ENCODE data around the gene TBC1D23.
A peak's percentile ranks its signal among the peaks of the same experiment; 100 is the strongest.
"Not testable (repeated sequence)": the region's sequence is repeated elsewhere in the genome, so short reads cannot be mapped to it uniquely, and the experiment has no call there.

TBC1D23 gene

DNA sequence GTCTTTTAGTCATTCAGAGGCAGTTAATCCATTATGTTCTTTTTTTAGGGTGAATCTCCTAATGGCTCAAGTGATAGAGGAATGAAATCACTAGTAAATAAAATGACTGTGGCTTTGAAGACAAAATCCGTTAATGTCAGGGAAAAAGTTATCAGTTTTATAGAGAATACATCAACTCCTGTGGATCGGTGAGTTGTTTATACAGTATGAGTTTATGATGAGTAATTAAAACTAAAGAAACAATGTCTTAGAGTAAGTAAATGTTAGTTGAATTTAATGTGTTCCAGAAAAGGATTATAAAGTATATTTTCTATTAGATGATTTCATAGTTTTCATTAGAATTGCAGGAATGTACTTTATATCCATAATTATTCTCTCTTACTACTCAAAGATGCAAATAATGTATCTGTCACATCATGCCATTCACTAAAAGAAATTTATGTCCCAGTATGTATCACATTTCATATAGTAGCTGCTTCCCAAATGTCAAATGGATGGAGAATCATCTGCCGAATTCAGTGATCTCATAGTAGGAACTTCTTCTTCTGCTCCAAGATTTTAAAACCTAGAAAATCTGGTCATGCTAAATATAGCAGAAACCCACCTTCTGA is 49.7 kb downstream of the TBC1D23 start:
- DNase-seq, result no peak

DNA sequence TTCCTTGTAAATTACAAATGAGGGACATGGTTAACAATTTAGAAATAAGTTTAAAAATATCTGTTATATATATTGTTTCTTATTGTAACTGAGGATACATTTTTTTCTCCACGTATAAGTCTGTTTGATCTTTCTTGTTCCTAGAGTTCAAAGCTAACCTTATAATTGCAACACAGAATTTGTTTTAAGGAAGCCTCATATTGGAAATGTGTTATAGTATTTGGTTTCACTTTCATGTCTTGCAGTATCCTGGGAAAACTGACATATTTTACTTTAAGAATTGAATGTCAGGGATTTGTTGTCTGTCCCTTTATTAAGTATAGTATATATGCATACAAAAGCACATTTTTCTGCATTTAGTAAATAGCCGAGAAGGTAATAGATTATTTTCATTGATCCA is 50.2 kb downstream of the TBC1D23 start:
- DNase-seq, result no peak

DNA sequence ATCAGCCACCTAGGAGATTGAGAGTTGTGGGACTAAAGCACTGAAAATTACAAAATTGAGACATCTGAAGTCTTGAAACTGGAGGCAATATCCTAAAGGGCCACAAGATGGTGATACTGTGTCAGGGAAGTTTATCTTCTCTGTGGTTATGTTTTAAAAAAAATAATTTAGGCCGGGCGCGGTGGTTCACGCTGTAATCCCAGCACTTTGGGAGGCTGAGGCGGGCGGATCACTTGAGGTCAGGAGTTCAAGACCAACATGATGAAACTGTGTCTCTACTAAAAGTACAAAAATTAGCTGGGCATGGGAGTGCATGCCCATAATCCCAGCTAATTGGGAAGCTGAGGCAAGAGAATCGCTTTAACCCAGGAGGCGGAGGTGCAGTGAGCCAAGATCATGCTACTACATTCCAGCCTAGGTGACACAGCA is 55.9 kb downstream of the TBC1D23 start:
- DNase-seq, result peak; percentile 19 to 65

DNA sequence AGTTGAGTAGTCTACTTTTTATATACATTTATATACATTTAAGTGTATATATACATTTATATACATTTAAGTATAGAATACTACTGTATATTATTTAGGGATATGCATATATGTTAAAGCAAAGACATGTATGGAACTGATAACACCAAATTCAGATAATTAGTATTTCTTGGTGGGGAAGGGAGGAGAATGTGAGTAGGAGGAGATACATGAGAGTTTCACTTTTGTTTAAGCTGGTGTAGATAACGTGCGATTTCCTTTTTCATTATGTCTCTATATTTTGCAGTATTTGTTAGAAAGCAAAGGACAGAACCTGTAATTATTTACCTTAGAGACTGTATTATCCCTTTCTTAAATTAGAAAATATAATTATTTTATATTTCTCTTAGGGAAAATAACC is 57.1 kb downstream of the TBC1D23 start:
- DNase-seq, result peak in 1 of 2 donors; percentile 7

DNA sequence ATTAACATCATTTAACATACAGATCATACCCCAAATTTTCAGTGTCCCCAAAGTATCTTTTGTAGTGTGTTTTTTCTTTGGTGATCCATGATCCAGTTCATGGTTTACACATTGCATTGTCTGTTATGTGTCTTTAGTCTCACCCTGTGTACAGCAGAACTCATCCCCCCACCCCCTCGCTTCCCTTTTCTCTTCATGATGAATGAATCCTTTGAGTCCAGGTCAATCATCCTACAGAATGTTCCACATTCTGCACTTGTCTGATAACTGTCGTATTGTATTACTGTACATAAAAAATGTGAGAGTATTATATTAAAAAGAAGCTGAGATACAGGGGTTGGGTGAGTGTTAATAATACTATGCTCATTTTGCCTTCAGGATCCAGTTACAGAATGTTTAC is 59.2 kb downstream of the TBC1D23 start:
- DNase-seq, result no peak

DNA sequence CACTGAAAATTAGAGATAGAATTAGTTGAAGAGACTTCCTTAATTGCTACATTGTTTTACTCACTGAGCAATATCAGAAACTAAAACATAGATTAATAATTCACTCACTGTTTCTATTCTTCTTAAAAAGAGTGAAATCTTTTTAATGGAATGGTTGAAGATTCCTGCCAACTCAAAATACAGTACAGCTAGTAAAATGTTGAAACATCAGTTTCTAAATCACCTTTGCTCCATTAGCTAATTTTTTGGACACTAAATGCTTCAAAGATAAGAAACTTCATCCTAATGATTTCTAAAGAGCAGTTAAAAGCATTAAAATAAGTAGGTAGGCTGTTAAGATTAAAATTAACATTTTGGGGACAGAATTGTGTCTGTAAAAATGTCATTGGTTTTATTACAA is 63.3 kb downstream of the TBC1D23 start:
- no peak for DNase-seq

DNA sequence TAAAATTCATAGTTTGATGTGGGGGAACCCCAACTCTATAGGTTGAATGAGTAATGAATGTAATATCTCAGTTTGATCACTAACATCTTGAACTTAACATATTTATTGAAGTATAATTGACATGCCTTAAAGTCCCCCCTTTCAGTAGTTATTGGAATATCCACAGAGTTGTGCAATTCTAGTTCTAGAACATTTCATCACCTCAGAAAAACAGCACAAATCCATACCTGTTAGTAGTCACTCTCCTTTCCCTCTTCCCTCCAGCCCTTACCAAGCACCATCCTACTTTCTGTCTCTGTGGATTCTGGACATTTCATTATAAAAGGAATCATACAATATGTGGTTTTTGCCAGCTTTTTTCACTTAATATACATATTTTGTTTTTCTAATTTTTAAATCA is 65.0 kb downstream of the TBC1D23 start:
- DNase-seq, result no peak

DNA sequence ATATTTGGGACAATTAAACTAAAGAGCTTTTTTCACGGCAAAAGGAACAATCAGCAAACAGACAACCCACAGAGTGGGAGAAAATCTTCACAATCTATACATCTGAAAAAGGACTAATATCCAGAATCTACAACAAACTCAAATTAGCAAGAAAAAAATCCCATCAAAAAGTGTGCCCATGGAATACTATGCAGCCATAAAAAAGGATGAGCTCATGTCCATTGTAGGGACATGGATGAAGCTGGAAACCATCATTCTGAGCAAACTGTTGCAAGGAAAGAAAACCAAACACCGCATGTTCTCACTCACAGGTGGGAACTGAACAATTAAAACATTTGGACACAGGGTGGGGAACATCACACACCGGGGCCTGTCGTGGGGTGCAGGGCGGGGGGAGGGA is 66.6 kb downstream of the TBC1D23 start:
- DNase-seq, result not testable (repeated sequence)

DNA sequence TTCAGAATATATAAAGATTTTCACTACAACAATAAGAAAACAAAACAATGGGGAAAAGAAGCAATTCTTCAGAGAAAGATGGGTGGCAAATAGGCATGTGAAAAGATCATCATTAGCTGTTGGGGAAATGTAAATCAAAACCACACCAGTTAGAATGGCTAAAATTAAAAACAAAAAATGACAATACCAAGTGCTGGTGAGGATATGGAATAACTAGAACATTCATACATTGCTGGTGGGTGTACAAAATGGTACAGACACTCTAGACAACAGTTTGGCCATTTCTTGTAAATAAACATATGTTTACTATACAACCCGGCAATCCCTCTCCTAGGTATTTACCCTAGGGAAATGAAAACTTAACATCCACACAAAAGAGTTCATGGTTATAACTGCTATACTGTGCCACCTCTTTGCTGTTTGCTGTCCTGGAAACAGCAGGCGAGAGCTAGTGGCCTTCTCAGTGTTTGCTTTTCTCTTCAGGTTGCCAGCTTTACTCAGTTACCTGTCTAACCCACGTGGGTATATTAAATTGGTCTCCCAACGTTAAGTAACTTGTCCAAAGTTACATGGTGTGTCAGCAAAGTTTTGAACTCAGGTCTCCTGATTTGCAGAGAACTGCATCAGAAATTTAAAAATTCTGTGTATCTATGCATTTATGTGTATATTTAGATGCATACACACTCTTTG is 69.2 kb downstream of the TBC1D23 start:
- DNase-seq, result no peak

DNA sequence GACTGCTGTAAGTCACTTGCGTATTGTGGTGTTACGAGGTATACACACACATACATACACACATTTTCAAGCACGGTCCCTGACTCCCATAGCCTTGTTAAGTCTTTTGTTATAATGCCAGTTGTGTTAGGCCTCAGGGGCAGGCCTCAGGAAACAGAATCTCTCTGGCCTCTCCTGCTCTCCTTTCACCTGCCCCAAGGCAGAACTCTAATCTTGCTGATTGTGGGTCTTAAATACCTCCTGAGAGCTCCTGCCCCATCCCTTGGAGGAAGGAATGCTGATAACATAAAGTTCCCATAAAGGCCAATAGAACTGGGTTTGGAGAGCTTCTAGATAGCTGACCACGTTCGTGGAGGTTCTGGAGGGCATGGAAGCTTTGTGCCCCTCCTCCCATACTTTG is 69.9 kb downstream of the TBC1D23 start:
- DNase-seq, result no peak

DNA sequence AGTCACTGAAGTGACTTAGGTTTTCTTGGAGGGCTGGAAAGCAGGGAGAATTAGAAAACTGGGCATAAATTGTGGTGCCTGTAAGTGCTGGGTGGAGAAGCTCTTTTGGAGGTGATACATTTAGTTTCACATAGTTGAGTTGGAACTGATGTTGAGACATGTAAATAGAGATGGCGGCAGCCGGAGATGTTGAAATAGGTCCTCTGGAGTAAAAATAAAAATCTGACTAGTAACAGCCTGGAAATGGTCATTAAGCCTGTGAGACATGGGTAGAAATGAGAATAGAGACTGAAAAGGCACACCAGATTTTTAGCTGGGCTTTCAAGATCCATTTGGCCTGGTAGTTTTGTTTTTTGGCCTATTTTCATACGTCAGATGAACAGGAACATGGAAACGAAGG is 70.9 kb downstream of the TBC1D23 start:
- DNase-seq, result no peak

DNA sequence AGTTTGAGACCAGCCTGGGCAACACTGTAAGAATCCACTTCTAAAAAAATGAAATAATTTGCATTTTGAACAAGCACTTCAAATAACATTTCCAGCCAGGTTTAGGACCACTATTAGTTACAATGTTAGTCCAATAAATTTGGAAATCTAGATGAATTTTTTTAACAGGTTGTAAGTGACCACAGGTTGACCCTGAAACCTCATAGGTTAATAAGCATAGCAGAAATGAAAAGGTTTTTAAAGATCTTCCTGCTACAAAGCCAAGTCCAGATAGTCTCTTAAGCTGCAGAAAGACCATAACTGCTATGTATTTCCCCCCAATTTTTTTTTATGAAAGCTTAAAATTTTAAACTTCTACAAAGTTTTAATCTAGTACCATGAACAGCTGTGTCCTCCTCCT is 72.3 kb downstream of the TBC1D23 start:
- DNase-seq, result no peak

DNA sequence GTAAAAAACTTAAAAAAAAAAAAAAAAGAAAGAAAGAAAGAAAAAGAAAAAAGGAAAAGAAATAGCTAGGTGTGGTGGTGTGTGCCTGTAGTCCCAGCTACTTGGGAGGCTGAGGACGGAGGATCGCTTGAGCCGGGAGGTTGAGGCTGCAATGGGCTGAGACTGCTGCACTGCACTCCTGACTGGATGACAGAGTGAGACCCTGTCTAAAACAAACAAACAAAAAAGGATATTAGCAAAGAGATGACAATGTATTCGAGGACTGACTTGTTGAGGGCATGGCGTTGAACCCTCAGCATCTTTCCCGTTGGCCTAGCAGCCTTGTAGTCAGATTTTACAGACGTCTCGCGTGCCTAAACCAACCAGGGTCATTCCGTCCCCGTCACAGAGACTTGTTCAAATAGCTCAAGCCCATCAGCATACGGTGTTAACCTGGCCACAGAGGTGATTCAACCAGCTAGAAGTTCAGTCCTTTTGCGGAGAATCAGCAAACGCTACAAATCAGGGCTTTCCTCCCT is 73.2 kb downstream of the TBC1D23 start:
- DNase-seq, result no peak

DNA sequence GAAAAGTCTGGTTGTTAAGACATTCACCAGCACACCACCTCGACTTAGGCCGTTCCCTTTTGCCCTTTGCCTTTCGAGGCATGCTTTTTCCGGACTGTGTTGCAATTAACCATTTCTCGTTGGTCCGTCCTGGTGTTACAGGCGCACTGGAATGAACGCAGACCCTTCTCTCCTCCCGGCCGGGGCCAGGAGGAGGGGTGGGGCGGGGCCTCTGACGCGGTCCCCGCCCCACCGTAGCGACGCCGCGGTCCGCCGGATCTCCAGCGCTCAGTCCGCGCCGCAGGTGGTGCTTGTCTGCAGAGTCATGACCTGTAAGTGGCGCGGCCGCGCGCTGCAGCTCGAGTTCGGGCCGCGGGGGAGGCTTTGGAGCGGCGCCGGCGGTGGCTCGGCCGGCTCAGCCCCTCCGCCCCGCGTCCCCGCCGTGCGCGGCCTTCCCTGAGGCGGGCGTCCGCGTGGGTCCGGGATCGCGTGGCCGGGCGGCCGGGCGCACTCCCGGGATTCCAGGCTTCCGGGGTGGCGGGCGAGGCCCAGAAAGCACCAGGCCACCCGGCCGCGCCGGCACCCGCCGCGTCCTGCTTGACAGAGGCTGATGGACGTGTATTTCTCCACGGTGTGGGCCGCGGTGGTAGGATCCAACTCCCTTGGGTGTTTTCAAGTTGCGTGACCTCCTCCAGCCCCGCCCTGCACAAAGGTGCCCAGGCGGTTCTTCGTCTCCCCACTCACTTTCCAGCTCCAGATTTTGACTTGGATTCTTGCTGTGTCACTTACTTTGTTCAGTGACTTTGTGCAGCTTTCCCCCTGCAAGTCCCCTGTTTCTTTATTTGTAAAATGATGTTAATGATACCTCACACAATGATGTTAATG is 73.9 kb downstream of the TBC1D23 start, which contains the start of gene NIT2:
NIT2 (plus strand) TSS at position 270 of the 864 bp plus-strand sequence; CDS start at position 305, 35 bp downstream.
- DNase-seq, result peak; percentile 78 to 80

DNA sequence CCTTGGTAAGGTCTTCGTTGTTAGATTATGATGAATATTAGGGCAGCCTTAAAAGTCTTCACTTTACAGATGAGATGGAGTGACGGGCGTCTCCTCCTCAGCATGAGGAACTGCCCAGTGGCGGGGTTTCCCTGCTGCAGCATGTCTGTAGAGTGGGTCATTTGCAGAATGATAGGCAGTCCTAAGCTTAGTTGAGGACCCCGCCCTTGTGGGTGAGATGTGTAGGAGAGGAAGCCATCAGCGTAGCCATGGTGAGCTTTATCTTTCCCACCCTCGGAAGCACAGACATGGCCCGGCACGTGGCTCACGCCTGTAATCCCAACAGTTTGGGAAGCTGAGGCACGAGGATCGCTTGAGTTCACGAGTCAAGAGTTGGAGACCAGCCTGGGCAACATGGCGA is 74.6 kb downstream of the TBC1D23 start:
- DNase-seq, result peak; percentile 18 to 54

DNA sequence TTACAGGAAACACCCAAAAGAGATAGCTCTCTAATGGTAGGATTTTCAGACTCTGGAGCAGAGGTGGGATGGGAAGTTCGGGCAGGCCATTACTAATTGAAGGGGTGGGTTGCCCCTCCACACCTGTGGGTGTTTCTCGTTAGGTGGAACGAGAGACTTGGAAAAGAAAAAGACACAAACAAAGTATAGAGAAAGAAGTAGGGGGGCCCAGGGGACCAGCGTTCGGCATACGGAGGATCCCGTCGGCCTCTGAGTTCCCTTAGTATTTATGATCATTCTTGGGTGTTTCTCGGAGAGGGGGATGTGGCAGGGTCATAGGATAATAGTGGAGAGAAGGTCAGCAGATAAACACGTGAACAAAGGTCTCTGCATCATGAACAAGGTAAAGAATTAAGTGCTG is 75.4 kb downstream of the TBC1D23 start:
- DNase-seq, result not testable (repeated sequence)

DNA sequence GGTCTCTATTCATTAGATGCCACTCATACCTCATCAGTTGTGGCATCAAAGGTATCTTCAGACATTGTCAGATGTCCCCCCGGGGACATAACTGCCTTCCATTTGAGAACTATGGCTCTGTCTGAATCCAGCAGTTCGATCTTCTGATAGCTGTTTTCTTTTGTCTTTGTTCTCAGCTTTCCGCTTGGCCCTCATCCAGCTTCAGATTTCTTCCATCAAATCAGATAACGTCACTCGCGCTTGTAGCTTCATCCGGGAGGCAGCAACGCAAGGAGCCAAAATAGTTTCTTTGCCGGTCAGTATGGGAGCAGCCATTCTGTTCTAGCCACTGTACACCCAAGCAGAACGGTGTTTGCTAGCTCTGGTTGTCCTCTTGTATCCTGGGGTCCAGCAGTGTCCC is 78.1 kb downstream of the TBC1D23 start:
- no peak for DNase-seq

DNA sequence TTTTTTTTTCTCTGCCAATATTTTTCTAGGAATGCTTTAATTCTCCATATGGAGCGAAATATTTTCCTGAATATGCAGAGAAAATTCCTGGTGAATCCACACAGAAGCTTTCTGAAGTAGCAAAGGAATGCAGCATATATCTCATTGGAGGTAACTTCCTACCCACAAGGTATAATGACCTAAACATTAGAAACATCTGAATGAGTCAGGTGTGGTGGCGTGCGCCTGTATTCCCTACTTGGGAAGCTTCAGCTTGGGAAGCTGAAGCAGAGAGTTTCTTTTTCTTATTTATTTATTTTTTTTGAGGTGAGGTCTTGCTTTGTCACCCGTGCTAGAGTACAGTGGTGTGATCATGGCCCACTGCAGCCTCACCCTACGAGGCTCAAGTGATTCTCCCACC is 79.0 kb downstream of the TBC1D23 start:
- no peak for DNase-seq

DNA sequence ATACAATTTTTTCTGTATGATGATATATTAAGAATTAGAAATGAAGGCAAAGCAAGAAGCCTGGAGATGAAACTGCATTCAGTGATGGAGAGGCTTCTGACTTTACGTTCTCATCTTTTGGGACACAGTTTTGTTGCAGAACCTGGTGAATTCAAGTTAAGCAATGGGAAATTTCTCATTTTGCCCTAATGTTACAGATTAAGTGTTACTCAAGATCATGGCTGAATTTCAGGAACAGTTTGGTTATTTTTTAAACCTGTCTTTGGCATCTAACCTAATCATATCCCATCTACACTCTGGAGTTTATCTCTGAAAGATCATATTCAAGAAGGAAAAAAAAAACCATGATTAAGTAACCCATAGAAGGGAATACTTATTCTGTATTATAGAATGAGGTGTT is 79.7 kb downstream of the TBC1D23 start:
- no peak for DNase-seq

DNA sequence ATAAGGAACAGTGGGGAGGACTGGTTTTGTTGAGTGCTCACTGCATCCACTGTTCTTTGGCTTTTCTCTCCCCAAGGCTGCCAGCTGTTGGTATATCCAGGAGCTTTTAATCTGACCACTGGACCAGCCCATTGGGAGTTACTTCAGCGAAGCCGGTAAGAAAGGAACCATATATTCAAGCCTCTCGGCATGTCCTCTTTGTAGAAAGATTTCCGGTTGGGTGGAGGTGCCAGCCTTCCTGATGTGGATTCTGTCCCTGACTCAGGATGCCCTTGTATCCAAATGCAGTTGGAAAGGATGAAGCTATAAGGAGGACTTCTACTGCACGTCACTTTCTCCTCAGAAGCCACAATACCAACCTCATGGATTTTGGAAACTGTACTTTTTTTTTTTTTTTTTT is 87.9 kb downstream of the TBC1D23 start:
- no peak for DNase-seq

DNA sequence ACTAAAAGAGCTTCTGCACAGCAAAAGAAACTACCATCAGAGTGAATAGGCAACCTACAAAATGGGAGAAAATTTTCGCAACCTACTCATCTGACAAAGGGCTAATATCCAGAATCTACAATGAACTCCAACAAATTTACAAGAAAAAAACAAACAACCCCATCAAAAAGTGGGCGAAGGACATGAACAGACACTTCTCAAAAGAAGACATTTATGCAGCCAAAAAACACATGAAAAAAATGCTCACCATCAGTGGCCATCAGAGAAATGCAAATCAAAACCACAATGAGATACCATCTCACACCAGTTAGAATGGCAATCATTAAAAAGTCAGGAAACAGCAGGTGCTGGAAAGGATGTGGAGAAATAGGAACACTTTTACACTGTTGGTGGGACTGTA is 91.0 kb downstream of the TBC1D23 start:
- DNase-seq, result not testable (repeated sequence)

DNA sequence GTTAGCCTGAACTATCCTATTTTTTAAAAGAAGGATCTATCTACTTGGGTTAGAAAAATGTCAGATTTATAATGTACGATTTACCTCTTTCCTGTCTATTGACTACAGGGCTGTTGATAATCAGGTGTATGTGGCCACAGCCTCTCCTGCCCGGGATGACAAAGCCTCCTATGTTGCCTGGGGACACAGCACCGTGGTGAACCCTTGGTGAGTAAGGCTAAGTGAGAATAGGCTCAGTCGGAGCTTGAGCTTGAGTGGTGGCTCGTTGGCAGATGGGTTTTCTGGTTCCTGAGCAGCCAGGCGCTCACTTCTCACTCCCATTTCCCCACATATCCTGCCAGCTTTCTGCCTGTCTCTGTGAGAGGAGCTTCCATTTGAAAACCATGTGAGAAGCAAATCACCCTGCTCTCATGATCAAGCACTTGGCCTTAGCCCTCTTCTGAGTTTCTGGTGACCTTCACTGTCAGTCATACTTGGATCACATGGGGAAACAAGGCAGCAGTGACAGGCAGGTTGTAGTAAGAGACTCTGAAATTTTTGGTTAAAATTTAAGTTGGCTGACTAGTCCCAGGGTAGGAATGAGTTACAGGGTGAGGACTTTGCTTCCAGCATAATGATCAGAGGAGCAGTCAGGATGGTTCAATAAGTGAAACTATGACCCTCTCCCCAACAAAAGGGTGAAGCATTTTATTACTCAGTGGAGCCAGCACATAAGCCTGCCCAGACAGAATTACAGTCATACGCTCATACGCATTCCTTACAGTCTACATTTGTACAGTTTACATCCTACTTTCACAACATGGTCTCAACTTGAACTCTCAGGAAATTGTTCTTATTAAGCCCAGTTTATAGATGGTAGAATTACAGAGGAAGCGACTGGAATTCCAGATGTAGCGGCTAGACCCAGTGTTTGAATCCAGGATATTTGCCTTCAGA is 91.8 kb downstream of the TBC1D23 start:
- DNase-seq, result no peak

Measured in CD4-positive, alpha-beta T cell treated with Interleukin-1 beta for 1 hour (primary cell).